Liver (tissue), 9 donors: ENCODE data around the gene LDLRAD4. TPM values are rescaled to one million over a fixed set of nuclear protein-coding genes. Genes with fewer than 3 reads are reported as not detected.

Experiments used
- DNase-seq: peaks from one replicate; pipeline ENCODE4 v3.0.0-alpha.2; 2017; ENCODE audit warnings: low spot score
- H3K27ac ChIP-seq, 2 donors: one replicate each; pipeline ENCODE4 v1.7.0; 2013; ENCODE audit warnings: inconsistent platforms in 2 of 2, low read length in 2 of 2, control low read depth in 1 of 2, low read depth in 1 of 2, mild to moderate bottlenecking in 1 of 2
- H3K27me3 ChIP-seq, 4 donors: one replicate each; pipeline versions ENCODE4 v1.6.1 to v1.7.0; 2013; ENCODE audit warnings: low read length in 3 of 4, inconsistent platforms in 1 of 4, mild to moderate bottlenecking in 1 of 4, moderate library complexity in 1 of 4; ENCODE audit not compliant: control insufficient read depth in 4 of 4, insufficient read depth in 4 of 4
- H3K36me3 ChIP-seq, 4 donors: one replicate each; pipeline versions ENCODE4 v1.6.1 to v1.7.0; 2013; ENCODE audit warnings: low read length in 3 of 4, mild to moderate bottlenecking in 3 of 4, low read depth in 1 of 4, moderate library complexity in 1 of 4; ENCODE audit not compliant: control insufficient read depth in 4 of 4, insufficient read depth in 3 of 4
- H3K4me1 ChIP-seq, 4 donors: one replicate each; pipeline versions ENCODE4 v1.6.1 to v1.7.0; 2013; ENCODE audit warnings: low read length in 3 of 4, mild to moderate bottlenecking in 3 of 4, moderate library complexity in 1 of 4; ENCODE audit not compliant: control insufficient read depth in 4 of 4, insufficient read depth in 4 of 4
- H3K4me3 ChIP-seq, 3 donors: one replicate each; pipeline versions ENCODE4 v1.6.1 to v1.7.0; 2013; ENCODE audit warnings: low read length in 3 of 3, control low read depth in 1 of 3, low read depth in 1 of 3, mild to moderate bottlenecking in 1 of 3
- H3K9ac ChIP-seq, 2 donors: one replicate each; pipeline ENCODE4 v1.7.0; 2013; ENCODE audit warnings: low read length in 2 of 2, mild to moderate bottlenecking in 2 of 2, moderate library complexity in 2 of 2, control low read depth in 1 of 2, low read depth in 1 of 2
- H3K9me3 ChIP-seq, 4 donors: one replicate each; pipeline versions ENCODE4 v1.6.1 to v1.7.0; 2013; ENCODE audit warnings: low read length in 3 of 4; ENCODE audit not compliant: control insufficient read depth in 4 of 4
- FOXA1 ChIP-seq: IDR thresholded peaks from 2 replicates; pipeline ENCODE4 v1.6.1; 2016; ENCODE audit warnings: antibody characterized with exemption
- GABPA ChIP-seq, 2 donors: IDR thresholded peaks in 1 of 2; conservative IDR thresholded peaks in 1 of 2; 2 replicates each; pipeline ENCODE4 v1.6.1; 2016; ENCODE audit warnings: antibody characterized with exemption in 2 of 2, mild to moderate bottlenecking in 1 of 2, moderate library complexity in 1 of 2
- HNF4G ChIP-seq: IDR thresholded peaks from 2 replicates; pipeline ENCODE4 v1.6.1; 2016; ENCODE audit warnings: antibody characterized with exemption
- JUND ChIP-seq, 2 donors: IDR thresholded peaks; 2 replicates each; pipeline ENCODE4 v1.6.1; 2016; ENCODE audit warnings: antibody characterized with exemption in 2 of 2
- NR2F2 ChIP-seq: IDR thresholded peaks from 2 replicates; pipeline ENCODE4 v1.6.1; 2016; ENCODE audit warnings: antibody characterized with exemption
- RXRA ChIP-seq, 2 donors: IDR thresholded peaks; 2 replicates each; pipeline ENCODE4 v1.6.1; 2017 to 2018; ENCODE audit warnings: antibody characterized with exemption in 2 of 2, mild to moderate bottlenecking in 1 of 2
- YY1 ChIP-seq: IDR thresholded peaks from 2 replicates; pipeline ENCODE4 v1.6.1; 2016; ENCODE audit warnings: antibody characterized with exemption, mild to moderate bottlenecking
- WGBS: extraction: QIAGEN DNeasy Blood & Tissue Kit; methylation state at CpG from one replicate; pipeline ENCODE4 v1.1.7; 2013; 5-methylcytosine and 5-hydroxymethylcytosine counted together
- polyA plus RNA-seq, 2 donors: library from polyadenylated mRNA; stranded (reverse) in 1 of 2; unstranded in 1 of 2; fragments of 200-250 nt in 1 of 2; fragments of >200 nt in 1 of 2; fragmentation: Nextera tagmentation in 1 of 2; extraction: Ambion mirVana in 1 of 2; gene quantifications; one replicate each; pipeline versions ENCODE4 v1.2.1 to v1.2.3, GENCODE V29; 2013 to 2015
- total RNA-seq, 2 donors: library from RNA; depleted of rRNA; stranded (reverse); fragments of >200 nt; gene quantifications; one replicate each; pipeline ENCODE4 v1.2.3, GENCODE V29; 2014
- TF ChIP-seq, protein P1 (sequence below): IDR thresholded peaks from 2 replicates; pipeline ENCODE4 v1.6.1; 2016; ENCODE audit warnings: antibody characterized with exemption, mild to moderate bottlenecking
- TF ChIP-seq, protein P2 (sequence below): fragments of 150-350 bp; IDR thresholded peaks from 2 replicates; pipeline ENCODE4 v1.5.1; 2017; ENCODE audit warnings: improper control_type of control experiment, low read depth, low read length; ENCODE audit not compliant: missing input control
- donor health status: healthy.
- donor health status: healthy.
- donor health status: healthy.
- donor health status: healthy.
- donor health status: healthy.

Gene LDLRAD4
- total and polyA plus RNA-seq, 4 donors = 4.8 to 41.7 (median 12.7) TPM

DNA sequence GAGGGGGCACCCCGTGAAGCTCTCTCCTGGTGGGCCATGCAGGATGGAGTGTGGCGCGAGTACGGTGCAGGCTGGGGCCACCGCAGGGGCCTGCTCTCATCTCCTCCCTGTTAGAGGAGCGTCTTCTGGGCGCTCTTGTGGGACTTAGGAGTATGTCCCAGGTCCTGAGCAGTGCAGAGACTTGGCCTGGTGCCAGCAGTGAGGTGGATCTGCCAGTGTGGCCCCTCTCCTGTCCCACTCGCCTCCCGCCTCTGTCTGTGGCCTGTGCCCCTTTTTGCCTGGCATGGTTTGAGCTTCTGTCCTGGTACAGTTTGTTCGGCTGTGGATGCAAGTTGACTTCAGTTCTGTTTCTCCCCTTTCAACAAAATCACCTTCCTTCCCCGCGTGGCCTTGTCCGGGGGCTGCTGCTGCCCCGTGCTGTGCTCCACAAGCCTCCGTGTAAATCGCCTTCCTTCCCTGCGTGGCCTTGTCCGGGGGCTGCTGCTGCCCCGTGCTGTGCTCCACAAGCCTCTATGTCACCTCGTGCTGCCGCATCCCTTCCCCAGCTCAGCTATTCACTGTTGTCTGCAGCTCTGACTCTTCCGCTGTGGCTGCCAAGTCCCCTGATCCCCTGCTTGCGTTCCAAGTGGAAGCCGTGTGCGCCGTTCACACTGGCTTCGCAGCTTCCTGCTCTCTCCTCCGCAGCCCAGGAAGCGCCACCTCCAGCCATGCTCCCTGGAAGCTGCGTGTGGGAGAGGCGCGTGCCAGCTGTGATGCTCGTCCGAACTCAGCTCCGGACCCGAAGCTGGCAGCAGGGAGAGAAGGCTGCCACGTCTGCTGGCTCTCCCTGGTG is 13.7 kb downstream of the LDLRAD4 start:
- 94% methylated on average over 37 of the region's 37 CpGs for WGBS
- DNase-seq = no peak

DNA sequence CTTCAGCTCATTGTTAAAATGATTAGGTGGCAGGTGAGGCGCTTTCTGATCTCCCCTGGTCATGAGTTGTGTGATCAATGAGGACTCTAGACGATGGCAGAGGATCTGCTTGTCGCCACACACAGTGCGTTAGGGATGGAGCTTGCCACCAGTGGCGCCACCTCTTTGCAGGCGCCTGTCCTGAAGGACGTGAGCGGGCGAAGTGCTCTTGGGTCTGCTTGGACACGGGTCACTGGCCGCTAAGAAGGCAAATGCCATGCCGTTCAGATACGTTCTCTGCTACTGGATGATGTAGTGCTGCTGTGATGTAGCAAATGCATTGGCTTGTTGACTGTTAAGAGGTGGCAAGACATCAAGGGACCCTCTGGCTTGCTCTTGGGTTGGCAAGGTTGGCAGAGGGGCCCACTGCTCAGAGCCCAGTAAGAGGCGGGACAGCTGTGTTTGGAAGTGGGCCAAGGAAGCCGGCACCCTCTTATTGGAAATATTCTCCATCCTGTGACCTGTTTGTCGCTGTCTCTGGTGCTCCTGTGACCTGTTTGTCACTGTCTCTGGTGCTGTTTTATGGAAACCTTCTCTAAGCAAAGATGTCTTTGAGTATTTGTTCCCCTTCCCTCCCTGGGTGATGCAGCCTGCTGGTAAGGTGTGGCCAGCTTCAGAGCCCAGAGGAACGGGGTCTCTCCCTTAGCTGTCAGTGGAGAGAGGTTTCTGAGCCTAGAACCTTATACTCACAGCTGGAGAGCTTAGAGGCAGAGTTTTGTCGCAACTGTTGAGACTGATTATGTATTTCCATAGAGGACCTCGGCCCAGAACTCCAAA is 14.6 kb downstream of the LDLRAD4 start:
- no peak overlapping the region for H3K9ac ChIP-seq
- no peak overlapping the region for H3K27ac ChIP-seq
- WGBS = 95% methylated on average over 19 of the region's 19 CpGs
- no peak overlapping the region for H3K4me3 ChIP-seq
- peaks cover 0 to 4% (median 0%) of the 10 kb centered on the region in 4 donors for H3K4me1 ChIP-seq
- DNase-seq = no peak
- no peaks in the 10 kb centered on the region for H3K9me3 ChIP-seq
- H3K36me3 ChIP-seq = no peaks in the 10 kb centered on the region
- TF ChIP-seq NR2F2 (no peak), FOXA1 (no peak)
- TF ChIP-seq, protein P1, sequence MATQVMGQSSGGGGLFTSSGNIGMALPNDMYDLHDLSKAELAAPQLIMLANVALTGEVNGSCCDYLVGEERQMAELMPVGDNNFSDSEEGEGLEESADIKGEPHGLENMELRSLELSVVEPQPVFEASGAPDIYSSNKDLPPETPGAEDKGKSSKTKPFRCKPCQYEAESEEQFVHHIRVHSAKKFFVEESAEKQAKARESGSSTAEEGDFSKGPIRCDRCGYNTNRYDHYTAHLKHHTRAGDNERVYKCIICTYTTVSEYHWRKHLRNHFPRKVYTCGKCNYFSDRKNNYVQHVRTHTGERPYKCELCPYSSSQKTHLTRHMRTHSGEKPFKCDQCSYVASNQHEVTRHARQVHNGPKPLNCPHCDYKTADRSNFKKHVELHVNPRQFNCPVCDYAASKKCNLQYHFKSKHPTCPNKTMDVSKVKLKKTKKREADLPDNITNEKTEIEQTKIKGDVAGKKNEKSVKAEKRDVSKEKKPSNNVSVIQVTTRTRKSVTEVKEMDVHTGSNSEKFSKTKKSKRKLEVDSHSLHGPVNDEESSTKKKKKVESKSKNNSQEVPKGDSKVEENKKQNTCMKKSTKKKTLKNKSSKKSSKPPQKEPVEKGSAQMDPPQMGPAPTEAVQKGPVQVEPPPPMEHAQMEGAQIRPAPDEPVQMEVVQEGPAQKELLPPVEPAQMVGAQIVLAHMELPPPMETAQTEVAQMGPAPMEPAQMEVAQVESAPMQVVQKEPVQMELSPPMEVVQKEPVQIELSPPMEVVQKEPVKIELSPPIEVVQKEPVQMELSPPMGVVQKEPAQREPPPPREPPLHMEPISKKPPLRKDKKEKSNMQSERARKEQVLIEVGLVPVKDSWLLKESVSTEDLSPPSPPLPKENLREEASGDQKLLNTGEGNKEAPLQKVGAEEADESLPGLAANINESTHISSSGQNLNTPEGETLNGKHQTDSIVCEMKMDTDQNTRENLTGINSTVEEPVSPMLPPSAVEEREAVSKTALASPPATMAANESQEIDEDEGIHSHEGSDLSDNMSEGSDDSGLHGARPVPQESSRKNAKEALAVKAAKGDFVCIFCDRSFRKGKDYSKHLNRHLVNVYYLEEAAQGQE = no peak
- no peaks in the 10 kb centered on the region for H3K27me3 ChIP-seq

More for the DNA sequence above, 13.7 kb downstream of the LDLRAD4 start:
- no peak overlapping the region for H3K27ac ChIP-seq
- no peak overlapping the region for H3K9ac ChIP-seq
- H3K27me3 ChIP-seq = no peaks in the 10 kb centered on the region
- no peaks in the 10 kb centered on the region for H3K9me3 ChIP-seq
- H3K36me3 ChIP-seq = no peaks in the 10 kb centered on the region
- no peak for TF ChIP-seq GABPA (IDR thresholded peaks at IDR 0.05 in 1 of 2, conservative IDR thresholded peaks at IDR 0.05 in 1 of 2)
- no peak for TF ChIP-seq HNF4G
- no peak for TF ChIP-seq RXRA (IDR thresholded peaks at IDR 0.05)
- no peak for TF ChIP-seq YY1
- no peak for TF ChIP-seq NR2F2
- TF ChIP-seq JUND (IDR thresholded peaks at IDR 0.05) = no peak
- TF ChIP-seq, protein P2, sequence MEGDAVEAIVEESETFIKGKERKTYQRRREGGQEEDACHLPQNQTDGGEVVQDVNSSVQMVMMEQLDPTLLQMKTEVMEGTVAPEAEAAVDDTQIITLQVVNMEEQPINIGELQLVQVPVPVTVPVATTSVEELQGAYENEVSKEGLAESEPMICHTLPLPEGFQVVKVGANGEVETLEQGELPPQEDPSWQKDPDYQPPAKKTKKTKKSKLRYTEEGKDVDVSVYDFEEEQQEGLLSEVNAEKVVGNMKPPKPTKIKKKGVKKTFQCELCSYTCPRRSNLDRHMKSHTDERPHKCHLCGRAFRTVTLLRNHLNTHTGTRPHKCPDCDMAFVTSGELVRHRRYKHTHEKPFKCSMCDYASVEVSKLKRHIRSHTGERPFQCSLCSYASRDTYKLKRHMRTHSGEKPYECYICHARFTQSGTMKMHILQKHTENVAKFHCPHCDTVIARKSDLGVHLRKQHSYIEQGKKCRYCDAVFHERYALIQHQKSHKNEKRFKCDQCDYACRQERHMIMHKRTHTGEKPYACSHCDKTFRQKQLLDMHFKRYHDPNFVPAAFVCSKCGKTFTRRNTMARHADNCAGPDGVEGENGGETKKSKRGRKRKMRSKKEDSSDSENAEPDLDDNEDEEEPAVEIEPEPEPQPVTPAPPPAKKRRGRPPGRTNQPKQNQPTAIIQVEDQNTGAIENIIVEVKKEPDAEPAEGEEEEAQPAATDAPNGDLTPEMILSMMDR = no peak
- no peak overlapping the region for H3K4me3 ChIP-seq
- H3K4me1 ChIP-seq = peaks cover 0 to 4% (median 0%) of the 10 kb centered on the region in 4 donors
